Stimulated activated CD4-positive, alpha-beta T cell treated with anti-CD3 and anti-CD28 coated beads, Interleukin-12 subunit alpha, Interleukin-12 subunit beta, amount 100 ng/mL, for 48 hours (primary cell): ENCODE measurements around the gene VCY.
"Not testable (repeated sequence)": the region's sequence is repeated elsewhere in the genome, so short reads cannot be mapped to it uniquely, and the experiment has no call there.

Experiments
- DNase-seq, 3 donors: peaks; one replicate each; pipeline ENCODE4 v3.0.0-alpha.2; 2020; ENCODE audit warnings: low read depth in 2 of 3, low spot score in 1 of 3

The VCY gene

DNA sequence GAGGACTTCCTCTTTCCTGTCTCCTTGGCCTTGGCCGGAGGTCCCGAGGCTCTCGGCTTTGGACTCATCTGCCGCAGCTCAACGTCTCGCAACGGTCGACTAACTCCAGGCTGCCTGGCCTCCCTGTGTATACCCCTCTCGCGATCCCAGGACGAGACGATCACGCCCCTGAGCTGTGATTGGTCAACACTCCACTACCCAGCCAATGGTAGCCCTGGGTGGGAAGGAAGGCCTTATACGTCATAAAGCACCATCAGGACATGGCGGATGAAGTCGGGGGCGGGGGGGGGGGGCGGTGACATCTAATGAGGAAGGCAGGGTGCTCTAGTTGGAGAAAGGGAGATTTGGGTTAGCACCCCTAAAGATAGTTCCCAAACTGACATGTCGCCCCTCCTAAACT lies at the start of gene VCY:
VCY (minus strand) TSS at position 101 of the 400 bp plus-strand sequence; CDS start at position 68, 33 bp downstream.
- not testable (repeated sequence) for DNase-seq

- not testable (repeated sequence) for DNase-seq
These were observed 44.1 kb upstream of the VCY start for GRCh38 chrY:14030395-14030794.

- DNase-seq = not testable (repeated sequence)
These were observed 25.6 kb upstream of the VCY start for GRCh38 chrY:14011916-14012315.

DNA sequence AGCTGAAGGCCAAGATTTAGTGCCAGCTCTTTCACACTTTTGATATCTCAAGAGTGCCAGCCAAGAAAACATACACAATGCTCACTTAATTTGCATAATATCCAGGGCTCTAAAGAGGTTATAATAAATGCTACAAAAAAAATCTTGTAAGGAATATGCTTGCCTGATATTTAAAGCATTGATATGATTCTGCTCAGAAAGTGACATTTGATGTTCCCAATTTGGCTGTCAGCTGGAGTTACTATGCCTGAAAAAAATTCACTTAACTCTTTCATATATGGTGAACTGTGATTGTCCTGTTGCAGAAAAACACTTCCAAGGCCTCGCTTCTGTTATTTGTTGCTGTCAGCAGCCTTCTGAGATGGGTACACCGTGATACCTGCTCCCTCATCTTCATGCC lies 43.9 kb downstream of the VCY start:
- DNase-seq = not testable (repeated sequence)
